Stomach (tissue), 9 donors: ENCODE measurements around the gene RABGAP1L. TPM values are rescaled to one million over a fixed set of nuclear protein-coding genes. Genes with fewer than 3 reads are reported as not detected.

Experiments used
- DNase-seq, 2 donors: peaks; one replicate each; pipeline versions ENCODE4 v3.0.0 to v3.0.0-alpha.2; 2013 to 2019
- H3K27ac ChIP-seq, 5 donors: fragments of 200-600 bp in 4 of 5; sonication (generic) in 4 of 5; one replicate each; pipeline ENCODE4 v1.5.1; 2013 to 2019; ENCODE audit warnings: mild to moderate bottlenecking in 1 of 5, moderate library complexity in 1 of 5
- H3K27me3 ChIP-seq, 3 donors: fragments of 200-600 bp; sonication (generic); one replicate each; pipeline ENCODE4 v1.5.1; 2017 to 2019; ENCODE audit warnings: mixed run types in 1 of 3
- H3K36me3 ChIP-seq, 4 donors: fragments of 200-600 bp; sonication (generic); 1 replicate in 3 of 4; 2 replicates in 1 of 4; pipeline ENCODE4 v1.5.1; 2016 to 2019
- H3K4me1 ChIP-seq, 4 donors: fragments of 200-600 bp; sonication (generic); one replicate each; pipeline ENCODE4 v1.5.1; 2016 to 2019
- H3K4me3 ChIP-seq, 4 donors: fragments of 200-600 bp; sonication (generic) in 3 of 4; one replicate each; pipeline ENCODE4 v1.5.1; 2016 to 2019; ENCODE audit warnings: mild to moderate bottlenecking in 1 of 4
- H3K9me3 ChIP-seq, 4 donors: fragments of 200-600 bp; sonication (generic); one replicate each; pipeline ENCODE4 v1.5.1; 2016 to 2019
- CTCF ChIP-seq, 7 experiments: fragments of 450-650 bp in 4 of 7; fragments of 200-600 bp in 3 of 7; sonication (generic) in 3 of 7; IDR thresholded peaks; one replicate each; pipeline ENCODE4 v1.5.1; 2016 to 2019; ENCODE audit warnings: antibody characterized with exemption in 7 of 7, control low read depth in 2 of 7, mild to moderate bottlenecking in 1 of 7
- EP300 ChIP-seq: sonication (generic); formaldehyde crosslinking; IDR thresholded peaks from one replicate; pipeline ENCODE4 v1.6.1; 2017; ENCODE audit warnings: antibody characterized with exemption
- POLR2A ChIP-seq, 4 donors: fragments of 450-650 bp; IDR thresholded peaks; one replicate each; pipeline ENCODE4 v1.6.1; 2016; ENCODE audit warnings: antibody characterized with exemption in 4 of 4, control low read depth in 2 of 4, mild to moderate bottlenecking in 1 of 4, moderate library complexity in 1 of 4
- POLR2AphosphoS5 ChIP-seq, 3 donors: sonication (generic); formaldehyde crosslinking; IDR thresholded peaks; one replicate each; pipeline ENCODE4 v1.6.1; 2016; ENCODE audit warnings: antibody characterized with exemption in 3 of 3
- WGBS, 5 donors: extraction: QIAGEN DNeasy Blood & Tissue Kit in 3 of 5; methylation state at CpG; one replicate each; pipeline versions ENCODE4 v1.1.5 to v1.1.7; 2013 to 2018; 5-methylcytosine and 5-hydroxymethylcytosine counted together
- intact Hi-C: fragments of 100-400 bp; cut with DNase I; formaldehyde crosslinking; loops from one replicate; pipeline ENCODE4 v1.15.1; 2023; ENCODE audit warnings: low total_unique reads
- polyA plus RNA-seq, 3 donors: library from polyadenylated mRNA; stranded (reverse); fragments of 200-250 nt; gene quantifications; one replicate each; pipeline ENCODE4 v1.2.3, GENCODE V29; 2013
- total RNA-seq, 5 donors: library from RNA; depleted of rRNA; stranded (reverse); fragments of >200 nt; gene quantifications; one replicate each; pipeline versions ENCODE4 v1.1.0 to v1.2.3, GENCODE V29; 2014 to 2016
- donor health status: healthy with polysubstance abuse.
- donor health status: Bipolar disorder and iron deficiency.
- donor health status: healthy.

Gene RABGAP1L
- total and polyA plus RNA-seq, 8 donors = 14.2 to 238 (median 57.9) TPM

GRCh38 chr1:174215766-174216165 is 56.4 kb downstream of the RABGAP1L start:
- TF ChIP-seq POLR2AphosphoS5 (IDR thresholded peaks at IDR 0.05) (no peak), EP300 (no peak), CTCF (IDR thresholded peaks at IDR 0.05) (no peak), POLR2A (IDR thresholded peaks at IDR 0.05) (no peak)
- Histone ChIP-seq H3K4me3 (no peak overlapping the region), H3K36me3 (peaks cover 0 to 4% (median 0%) of the 10 kb centered on the region in 4 donors), H3K9me3 (no peaks in the 10 kb centered on the region), H3K27me3 (no peaks in the 10 kb centered on the region), H3K27ac (no peak overlapping the region), H3K4me1 (peaks cover 0 to 14% (median 2%) of the 10 kb centered on the region in 4 donors)
- intact Hi-C loops = no loop called here
- WGBS, 5 donors = 85 to 97% (median 92%) methylated on average over 2 of the region's 2 CpGs
- no peak for DNase-seq

GRCh38 chr1:174217248-174217647 is 57.9 kb downstream of the RABGAP1L start:
- no peak overlapping the region for H3K27ac ChIP-seq

GRCh38 chr1:174217787-174218574 is 58.7 kb downstream of the RABGAP1L start:
- peak in 1 of 2 donors; percentile 72 for DNase-seq
- Histone ChIP-seq H3K27me3 (no peaks in the 10 kb centered on the region), H3K4me3 (no peak overlapping the region), H3K4me1 (peaks cover 0 to 14% (median 2%) of the 10 kb centered on the region in 4 donors), H3K36me3 (peaks cover 0 to 21% (median 9%) of the 10 kb centered on the region in 4 donors), H3K27ac (no peak overlapping the region), H3K9me3 (no peaks in the 10 kb centered on the region)
- intact Hi-C loops = no loop called here
- TF ChIP-seq CTCF (IDR thresholded peaks at IDR 0.05) = peak in 5 of 7 experiments; percentile 33 to 70 (median 54)
- no peak for TF ChIP-seq EP300
- WGBS, 5 donors = 23 to 34% (median 30%) methylated on average over 4 of the region's 4 CpGs

More at GRCh38 chr1:174217248-174217647, 57.9 kb downstream of the RABGAP1L start:
- 39 to 50% (median 45%) methylated on average over 3 of the region's 3 CpGs for WGBS, 5 donors
- no peaks in the 10 kb centered on the region for H3K27me3 ChIP-seq
- peaks cover 0 to 14% (median 2%) of the 10 kb centered on the region in 4 donors for H3K4me1 ChIP-seq
- H3K36me3 ChIP-seq = peaks cover 0 to 14% (median 6%) of the 10 kb centered on the region in 4 donors
- DNase-seq = no peak
- no peaks in the 10 kb centered on the region for H3K9me3 ChIP-seq
- intact Hi-C loops = no loop called here
- TF ChIP-seq CTCF (IDR thresholded peaks at IDR 0.05) = no peak
- no peak for TF ChIP-seq EP300
- TF ChIP-seq POLR2AphosphoS5 (IDR thresholded peaks at IDR 0.05) = no peak
- TF ChIP-seq POLR2A (IDR thresholded peaks at IDR 0.05) = no peak
- no peak overlapping the region for H3K4me3 ChIP-seq

- H3K4me1 ChIP-seq = peaks cover 0 to 14% (median 2%) of the 10 kb centered on the region in 4 donors
Measured at GRCh38 chr1:174218983-174219382, 59.7 kb downstream of the RABGAP1L start.

More at GRCh38 chr1:174218983-174219382, 59.7 kb downstream of the RABGAP1L start:
- TF ChIP-seq POLR2A (IDR thresholded peaks at IDR 0.05) = no peak
- H3K4me3 ChIP-seq = no peak overlapping the region
- no peak for DNase-seq
- H3K36me3 ChIP-seq = peaks cover 0 to 21% (median 9%) of the 10 kb centered on the region in 4 donors
- no peak overlapping the region for H3K27ac ChIP-seq
- intact Hi-C loops = no loop called here
- no peaks in the 10 kb centered on the region for H3K27me3 ChIP-seq
- H3K9me3 ChIP-seq = no peaks in the 10 kb centered on the region
